HS-27A (cell line): ENCODE measurements around the gene SAMD8.
"Not testable (repeated sequence)": the region's sequence is repeated elsewhere in the genome, so short reads cannot be mapped to it uniquely, and the experiment has no call there.

Experiments
- DNase-seq: peaks from one replicate; pipeline ENCODE4 v3.0.0-alpha.2; 2012; ENCODE audit warnings: low read depth, missing footprints

SAMD8 gene

DNA sequence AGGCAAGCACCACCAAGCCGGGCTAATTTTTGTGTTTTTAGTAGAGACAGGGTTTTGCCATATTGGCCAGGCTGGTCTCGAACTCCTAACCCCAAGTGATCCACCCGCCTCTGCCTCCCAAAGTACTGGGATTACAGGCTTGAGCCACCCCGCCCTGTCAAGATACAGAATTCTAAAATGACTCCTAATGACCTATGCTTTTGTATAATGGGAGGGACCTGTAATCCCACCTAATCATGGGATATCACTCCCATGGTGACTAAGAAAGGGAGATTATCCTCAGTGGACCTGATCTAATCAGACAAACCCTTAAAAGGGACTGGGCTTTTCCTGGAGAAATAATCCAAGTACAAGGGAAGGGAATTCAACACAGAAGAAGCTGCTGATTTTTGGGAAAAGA, 28.8 kb downstream of the SAMD8 start:
- DNase-seq: no peak

DNA sequence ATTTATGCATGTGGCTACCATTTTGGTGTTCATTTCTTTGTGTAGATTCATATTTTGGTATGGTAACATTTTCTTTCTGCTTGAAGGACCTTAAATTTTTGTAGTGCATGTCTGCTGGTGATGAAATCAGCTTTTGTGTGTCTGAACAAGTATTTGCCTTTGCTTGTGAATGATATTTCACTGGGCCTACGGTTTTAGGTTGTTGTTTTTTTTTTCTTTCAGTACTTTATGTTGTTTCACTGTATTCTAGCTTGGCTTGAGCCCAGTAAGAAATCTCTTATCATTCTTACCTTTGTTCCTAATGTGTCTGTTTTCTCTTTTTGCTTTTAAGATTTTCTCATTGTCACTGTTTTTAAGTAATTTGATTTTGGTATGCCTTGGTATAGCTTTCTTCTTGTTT, 31.9 kb downstream of the SAMD8 start:
- DNase-seq: no peak

DNA sequence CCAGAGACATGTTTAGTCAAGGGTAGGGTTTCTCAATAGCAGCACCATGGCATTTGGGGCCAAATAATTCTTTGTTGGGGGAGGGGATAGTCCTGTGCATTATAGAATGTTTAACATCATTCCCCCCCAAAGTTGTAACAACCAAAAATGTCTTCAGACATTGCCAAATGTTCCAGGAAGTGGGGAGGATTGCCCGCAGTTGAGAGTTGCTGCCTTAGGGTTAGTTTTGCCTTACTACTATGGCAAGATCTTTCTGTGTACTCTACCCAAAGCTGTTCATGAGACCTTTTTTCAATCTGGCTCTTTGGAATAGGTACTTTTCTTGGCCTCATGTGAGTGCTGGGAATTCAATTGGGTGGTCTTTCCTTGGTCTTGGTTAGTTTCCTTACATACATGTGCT, 34.1 kb downstream of the SAMD8 start:
- no peak for DNase-seq

DNA sequence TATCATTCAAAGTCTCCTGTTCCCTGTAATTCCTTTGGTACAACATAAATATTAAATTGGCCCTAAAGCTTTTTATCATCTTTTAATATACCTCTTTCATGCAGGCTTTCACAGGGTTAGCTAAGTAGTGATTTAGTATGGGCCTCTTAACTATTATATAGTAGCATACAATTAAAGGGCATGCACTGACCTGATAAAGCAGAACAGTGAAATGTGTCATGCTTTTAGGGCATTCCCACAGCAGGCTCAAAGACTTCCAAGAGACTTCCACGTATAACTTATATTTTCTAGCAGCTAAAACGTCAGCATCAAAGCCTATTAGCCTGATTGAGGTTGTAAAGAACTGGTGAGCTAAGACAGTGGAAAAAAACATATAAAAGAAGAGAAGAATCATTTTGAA, 35.3 kb downstream of the SAMD8 start:
- DNase-seq: no peak

GRCh38 chr10:75150656-75151055, 39.2 kb downstream of the SAMD8 start:
- no peak for DNase-seq

GRCh38 chr10:75159519-75159918, 48.1 kb downstream of the SAMD8 start:
- DNase-seq: no peak

DNA sequence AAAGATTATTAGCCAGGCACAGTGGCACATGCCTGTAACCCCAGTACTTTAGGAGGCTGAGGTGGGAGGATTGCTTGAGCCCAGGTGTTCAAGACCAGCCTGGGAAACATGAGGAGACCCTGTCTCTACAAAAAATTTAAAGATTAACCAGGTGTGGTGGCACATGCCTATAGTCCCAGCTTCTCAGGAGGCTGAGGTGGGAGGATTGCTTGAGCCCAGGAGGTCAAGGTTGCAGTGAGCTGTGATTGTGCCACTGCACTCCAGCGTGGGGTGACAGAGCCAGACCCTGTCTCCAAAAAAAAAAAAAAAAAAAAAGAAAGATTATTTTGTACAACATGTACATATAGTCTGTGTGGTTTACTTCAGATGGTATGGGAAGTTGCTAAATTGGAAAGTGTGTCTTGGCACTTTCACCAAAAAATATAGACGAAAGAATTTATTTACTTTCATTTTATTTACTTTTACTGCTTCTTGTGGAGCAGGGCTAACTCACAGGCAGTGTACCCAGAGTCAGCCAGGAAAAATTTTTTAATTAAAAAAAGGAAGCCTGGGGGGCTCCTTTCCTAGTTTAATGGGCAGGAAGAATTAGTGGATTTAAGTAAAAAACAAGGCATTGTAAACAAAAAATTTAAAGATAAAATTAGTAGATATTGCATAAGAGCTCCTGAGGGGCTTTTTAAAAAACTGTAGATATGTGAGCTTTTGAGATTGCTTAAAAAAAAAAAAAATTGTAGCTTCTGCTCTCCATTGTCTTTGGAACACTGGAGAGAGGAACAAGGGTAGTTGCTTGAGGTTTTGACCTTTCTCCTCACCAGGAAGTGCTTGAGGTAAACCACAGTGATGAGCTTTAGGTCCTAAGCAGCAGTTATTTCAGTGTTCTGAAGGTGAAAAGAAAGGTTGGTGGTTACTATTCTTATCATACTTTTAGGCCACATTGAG, 54.5 kb downstream of the SAMD8 start:
- DNase-seq: no peak

DNA sequence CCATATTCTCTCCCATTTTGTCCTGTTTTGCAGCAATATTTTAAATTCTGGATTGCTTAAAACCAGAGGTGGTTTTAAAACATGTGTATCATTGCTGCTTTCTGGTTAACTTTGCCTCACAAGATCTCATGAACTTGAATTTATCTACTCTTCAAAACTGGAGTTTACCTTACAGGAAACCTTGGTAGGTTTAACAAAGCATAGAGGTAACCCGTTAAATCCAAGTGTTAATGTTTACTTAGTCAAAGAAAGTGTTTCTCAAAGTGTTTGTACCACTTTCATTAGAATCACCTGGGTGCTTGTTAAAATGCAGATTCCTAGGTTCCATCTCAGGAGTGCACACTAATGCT, 55.1 kb downstream of the SAMD8 start:
- DNase-seq: no peak

GRCh38 chr10:75168275-75168674, 56.8 kb downstream of the SAMD8 start:
- no peak for DNase-seq

- no peak for DNase-seq
These were observed 58.8 kb downstream of the SAMD8 start for GRCh38 chr10:75170215-75170614.

GRCh38 chr10:75175046-75175445, 63.6 kb downstream of the SAMD8 start:
- no peak for DNase-seq

- DNase-seq: no peak
These were observed 64.6 kb downstream of the SAMD8 start for GRCh38 chr10:75176046-75176445.

DNA sequence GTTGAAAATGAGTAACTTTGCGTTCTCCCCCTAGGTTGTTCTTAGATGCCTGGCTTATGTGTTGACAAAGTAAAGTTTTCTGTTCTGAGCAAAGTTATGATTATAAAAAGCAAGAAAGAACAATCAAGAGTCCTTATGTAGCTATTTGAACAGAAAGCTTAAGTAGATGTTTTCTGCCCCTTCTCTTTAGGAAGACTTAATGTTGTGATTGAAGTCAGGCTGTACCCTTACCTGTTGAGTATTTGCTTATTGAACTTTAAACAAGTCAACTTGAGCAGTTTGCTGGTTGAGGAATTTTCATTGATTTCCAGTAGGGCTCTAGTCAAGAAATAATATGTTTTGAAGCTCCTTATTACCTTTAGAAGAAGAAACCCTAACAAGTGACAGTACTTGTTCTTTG, 65.3 kb downstream of the SAMD8 start:
- no peak for DNase-seq

DNA sequence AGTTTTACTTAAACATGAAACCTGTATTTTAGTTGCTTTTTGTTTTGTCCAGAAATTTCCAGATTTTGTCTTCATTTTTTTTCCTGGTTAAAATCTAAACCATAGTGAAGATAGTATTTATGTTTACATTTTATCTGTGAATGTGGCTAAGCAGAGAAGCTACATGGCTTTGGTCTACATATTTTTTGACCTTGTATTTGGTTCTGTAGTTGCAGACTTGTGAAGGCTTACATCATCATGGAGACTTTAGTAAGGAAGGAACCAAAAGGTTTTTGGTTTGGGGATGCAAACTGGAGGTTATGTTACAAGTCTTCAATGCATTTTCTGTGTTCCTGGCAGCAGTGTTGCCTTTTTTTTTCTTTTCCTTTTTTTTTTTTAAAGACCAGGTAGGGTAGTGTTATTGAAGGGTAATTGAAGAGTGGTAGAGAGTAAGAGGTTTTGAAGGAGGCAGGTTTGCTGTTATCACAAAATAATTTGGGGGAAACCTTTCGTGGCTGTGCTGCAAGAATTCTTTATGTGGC, 68.3 kb downstream of the SAMD8 start:
- no peak for DNase-seq

DNA sequence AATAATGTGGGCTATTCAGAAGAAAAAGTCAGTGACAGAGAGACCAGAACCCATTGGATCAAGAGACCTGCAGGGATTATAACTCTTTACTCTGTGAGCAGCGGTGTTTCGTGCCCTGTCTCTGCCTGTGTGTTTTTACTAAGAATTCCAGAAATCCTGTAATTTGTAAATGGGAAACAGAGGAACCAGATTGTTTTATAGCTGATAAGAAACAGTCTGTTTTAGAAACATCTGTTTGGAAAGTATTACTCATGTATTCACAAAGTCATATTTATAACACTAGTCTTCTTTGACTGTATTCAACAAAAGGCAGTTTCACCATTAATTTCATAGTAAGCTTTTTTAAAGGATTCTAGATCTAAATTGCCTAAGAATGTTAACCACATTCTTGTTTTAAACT, 69.1 kb downstream of the SAMD8 start:
- no peak for DNase-seq

GRCh38 chr10:75181073-75181472, 69.6 kb downstream of the SAMD8 start:
- no peak for DNase-seq

GRCh38 chr10:75186310-75186709, 74.9 kb downstream of the SAMD8 start:
- DNase-seq: no peak

GRCh38 chr10:75187961-75188426, 76.5 kb downstream of the SAMD8 start:
- no peak for DNase-seq

- DNase-seq: not testable (repeated sequence)
These were observed 77.1 kb downstream of the SAMD8 start for GRCh38 chr10:75188522-75188921.

- no peak for DNase-seq
These were observed 78.0 kb downstream of the SAMD8 start for GRCh38 chr10:75189266-75190096.

DNA sequence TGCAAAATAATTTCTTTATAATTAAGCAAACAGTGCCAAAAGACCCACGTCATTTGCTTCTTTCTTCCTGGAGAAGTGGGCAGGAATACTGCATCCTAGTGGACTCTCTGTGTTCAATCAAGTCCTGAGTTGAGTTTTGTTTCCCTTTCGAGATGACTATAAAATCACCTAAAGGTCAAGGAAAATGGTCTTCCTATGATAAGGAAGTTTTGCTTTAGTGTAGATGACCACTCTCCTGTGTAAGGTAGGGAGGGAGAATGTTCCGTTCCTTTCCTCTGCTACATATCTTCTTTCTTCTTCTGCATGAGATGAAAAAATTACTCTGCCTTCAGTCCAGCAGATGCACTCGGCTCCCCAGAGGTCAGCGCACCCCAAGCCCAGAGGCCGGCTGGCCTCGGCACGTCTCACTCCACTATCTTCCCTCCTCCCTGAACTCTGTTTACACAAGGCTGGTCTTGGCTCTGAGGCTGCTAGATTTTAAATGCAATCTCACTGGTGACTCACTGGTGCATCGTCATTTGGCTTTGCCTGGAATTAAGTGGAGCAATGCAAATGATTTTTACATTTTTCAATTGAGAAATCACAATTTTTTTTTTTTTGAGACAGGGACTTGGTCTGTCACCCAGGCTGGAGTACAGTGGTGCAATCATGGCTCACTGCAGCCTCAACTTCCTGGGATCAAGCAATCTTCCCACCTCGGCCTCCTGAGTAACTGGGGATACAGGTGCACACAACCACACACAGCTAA, 80.5 kb downstream of the SAMD8 start:
- peak; percentile 47 for DNase-seq

- DNase-seq: not testable (repeated sequence)
These were observed 83.2 kb downstream of the SAMD8 start for GRCh38 chr10:75194625-75195024.
